GM08714 (cell line): Measurements from ENCODE around the gene TCF20.

Source experiments
- H3K4me3 ChIP-seq: fragments of 200-500 bp; sonication (Bioruptor generic); 2 replicates; pipeline ENCODE4 v1.5.1; 2014; ENCODE audit warnings: mild to moderate bottlenecking, low read length, inconsistent platforms
- ZNF274 ChIP-seq: IDR thresholded peaks from 2 replicates; pipeline ENCODE4 v1.6.1; 2012; ENCODE audit warnings: mild to moderate bottlenecking, low read depth, low read length

Gene TCF20

DNA sequence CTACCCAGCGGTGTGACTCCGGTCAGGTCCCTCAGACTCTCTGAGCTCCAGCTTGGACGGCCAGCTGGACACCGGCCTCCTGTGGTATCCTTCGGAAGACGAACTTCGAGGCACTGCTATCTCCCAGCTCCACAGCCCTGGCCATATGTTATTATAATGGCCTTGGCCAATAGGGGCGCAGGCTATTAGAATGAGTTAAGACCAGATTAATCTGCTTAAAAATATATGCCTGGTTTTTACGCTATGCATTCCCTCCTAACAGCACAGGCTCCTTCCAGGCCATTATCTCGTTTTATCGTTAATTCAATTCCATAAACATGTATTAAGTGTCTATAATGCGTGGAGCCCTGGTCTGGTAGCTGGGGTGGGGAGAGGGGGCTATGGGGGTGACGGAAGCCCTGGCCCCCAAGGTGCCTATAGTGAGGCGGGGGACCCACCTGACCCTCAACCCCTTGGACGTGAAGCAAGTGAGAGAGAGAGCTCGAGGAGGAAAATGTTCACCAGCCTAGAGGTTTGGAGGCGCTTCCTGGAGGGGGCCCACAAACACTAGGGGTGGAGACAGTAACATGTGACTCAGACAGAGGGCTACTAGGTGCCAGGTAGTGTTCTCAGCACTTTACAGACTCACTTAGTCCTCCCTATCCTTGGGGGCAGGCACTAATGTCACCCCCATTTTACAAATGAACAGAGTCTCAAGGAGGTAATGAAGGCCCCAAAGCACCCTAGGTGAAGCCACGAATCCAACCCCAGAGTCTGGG is 37.5 kb upstream of the TCF20 start:
- TF ChIP-seq ZNF274, result no peak
- no peak overlapping the region for H3K4me3 ChIP-seq

DNA sequence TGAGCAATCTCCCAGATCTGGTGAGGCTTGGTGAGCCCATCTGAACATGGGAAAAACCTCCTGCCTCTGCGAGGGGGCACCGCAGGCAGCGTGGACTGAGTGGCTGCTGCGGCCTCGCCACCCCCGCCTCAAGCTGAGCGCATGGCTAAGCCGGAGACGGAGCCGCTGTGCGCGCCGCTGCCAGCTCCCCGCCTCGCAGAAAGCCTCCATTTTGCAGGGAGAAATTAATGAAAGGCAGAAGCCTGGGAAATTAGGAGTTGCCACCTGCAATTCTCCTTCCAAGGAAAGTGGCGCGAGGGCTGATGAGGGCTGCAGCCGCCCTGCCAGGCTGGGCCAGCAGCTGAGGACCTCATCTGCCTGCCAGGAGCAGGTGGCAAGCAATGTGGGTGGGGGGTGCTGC is 35.6 kb upstream of the TCF20 start:
- H3K4me3 ChIP-seq, result no peak overlapping the region
- no peak for TF ChIP-seq ZNF274

DNA sequence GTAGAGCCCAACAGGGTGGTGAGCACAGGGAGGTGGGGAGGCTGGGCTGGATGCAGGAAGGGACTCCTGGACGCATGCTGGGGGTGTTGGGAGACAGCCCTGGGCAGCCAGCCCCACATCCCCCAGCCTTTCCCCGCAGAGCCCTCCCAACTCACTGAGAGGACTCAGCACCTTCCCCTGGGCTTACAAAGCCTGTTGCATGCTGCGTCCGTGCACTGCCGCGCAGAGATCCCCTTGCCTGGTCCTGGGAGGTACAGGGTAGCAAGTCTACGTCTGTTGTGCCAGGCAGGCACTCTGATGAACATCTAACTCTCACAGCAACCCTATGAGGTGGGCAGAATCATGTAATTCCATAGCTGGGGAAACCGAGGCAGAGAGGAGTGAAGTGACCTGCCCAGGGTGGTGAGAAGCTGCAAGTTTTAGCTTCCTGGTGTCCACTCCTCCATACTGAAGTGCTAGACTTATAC is 33.9 kb upstream of the TCF20 start:
- no peak overlapping the region for H3K4me3 ChIP-seq
- no peak for TF ChIP-seq ZNF274

DNA sequence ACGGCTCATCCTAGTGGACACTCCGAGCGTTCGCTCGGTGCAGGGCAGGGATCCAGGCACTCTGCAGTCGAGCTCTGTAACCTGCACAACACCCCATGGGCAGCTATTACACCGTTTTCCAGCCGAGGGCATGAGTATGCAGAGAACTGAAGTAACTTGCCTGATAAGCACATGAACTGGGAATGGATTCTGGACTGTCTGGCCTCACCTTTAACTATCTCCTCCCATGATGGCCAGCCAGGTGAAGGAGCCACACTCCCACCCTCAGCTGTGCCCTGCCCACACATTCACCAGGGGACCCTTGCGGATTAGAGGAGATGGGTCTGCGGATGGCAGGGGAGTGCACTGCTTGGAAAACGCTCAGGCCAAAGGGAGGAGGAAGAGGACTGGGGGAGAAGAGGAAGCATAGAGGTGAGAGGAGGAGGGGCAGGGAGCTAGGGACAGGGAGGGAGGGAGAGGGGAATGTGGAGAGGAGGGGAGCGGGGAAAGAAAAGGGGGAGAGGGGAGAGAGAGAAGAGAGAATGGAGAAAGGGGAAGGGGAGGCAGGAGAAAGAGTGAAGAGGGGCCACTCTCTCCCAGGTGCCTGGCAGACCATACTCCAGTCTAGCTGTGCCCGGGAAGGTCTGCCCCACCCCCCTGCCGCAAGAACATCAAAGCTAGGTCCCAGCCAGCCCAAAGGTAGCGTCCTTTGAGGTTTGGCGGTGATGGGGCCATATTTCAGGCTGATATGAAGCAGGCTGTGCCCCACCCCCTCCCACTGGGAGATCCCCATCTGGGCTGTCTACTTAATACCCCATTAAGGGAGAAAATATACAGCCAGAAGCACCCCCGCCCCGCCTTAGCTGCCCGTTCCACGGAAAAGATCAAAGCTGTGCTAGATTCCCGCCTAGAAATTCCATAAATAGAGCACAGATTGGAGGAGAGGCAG is 33.2 kb upstream of the TCF20 start:
- no peak for TF ChIP-seq ZNF274
- no peak overlapping the region for H3K4me3 ChIP-seq

DNA sequence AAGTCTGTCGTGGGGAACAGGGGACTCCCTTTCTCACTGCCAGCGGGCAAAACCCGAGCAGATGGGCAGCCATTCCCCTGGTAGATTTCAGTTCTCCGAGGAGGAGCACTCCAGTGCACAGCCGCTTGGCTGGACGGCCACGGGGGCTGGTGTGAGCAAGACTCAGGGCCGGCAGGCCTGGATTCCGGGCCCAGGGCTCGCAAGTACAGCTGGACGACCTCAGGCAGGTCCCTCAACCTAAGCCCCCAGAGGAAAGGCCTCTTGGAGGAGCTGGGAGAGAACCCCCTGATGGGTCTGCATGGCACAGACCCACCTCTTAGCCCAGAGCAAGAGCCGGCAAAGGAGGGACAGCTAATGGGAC is 31.3 kb upstream of the TCF20 start:
- H3K4me3 ChIP-seq, result no peak overlapping the region
- TF ChIP-seq ZNF274, result no peak

DNA sequence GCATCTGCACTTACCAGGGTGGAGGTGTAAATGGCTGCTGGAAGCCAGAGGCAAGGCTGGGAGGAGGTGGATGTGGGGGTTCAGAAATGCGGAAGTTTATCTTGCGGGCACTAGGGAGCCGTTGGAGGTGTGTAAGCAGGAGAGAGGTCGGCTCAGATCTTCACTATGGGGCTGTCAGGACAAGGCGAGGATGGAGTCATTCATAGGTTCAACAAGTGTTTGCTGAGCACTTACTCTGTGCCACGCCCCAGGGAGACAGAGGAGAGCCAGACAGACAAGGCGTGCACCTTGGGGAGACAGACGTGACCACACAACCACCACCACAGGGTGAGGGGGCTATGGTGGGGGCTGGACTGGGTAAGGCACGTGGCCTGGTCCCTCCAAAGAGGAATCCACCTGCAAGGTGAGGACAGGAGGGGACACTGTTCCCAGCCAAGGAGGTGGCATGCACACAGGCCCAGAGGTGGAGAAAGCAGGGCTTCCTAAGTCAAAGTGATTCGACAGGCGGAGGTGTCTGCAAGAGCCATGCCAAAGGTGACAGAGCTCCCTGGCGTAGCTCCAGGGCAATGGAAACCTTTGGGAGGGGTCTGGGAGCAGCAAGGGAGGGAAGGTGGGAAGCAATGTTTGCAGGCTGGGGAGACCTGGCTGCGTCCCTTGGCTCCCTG is 30.8 kb upstream of the TCF20 start:
- TF ChIP-seq ZNF274, result no peak
- no peak overlapping the region for H3K4me3 ChIP-seq

DNA sequence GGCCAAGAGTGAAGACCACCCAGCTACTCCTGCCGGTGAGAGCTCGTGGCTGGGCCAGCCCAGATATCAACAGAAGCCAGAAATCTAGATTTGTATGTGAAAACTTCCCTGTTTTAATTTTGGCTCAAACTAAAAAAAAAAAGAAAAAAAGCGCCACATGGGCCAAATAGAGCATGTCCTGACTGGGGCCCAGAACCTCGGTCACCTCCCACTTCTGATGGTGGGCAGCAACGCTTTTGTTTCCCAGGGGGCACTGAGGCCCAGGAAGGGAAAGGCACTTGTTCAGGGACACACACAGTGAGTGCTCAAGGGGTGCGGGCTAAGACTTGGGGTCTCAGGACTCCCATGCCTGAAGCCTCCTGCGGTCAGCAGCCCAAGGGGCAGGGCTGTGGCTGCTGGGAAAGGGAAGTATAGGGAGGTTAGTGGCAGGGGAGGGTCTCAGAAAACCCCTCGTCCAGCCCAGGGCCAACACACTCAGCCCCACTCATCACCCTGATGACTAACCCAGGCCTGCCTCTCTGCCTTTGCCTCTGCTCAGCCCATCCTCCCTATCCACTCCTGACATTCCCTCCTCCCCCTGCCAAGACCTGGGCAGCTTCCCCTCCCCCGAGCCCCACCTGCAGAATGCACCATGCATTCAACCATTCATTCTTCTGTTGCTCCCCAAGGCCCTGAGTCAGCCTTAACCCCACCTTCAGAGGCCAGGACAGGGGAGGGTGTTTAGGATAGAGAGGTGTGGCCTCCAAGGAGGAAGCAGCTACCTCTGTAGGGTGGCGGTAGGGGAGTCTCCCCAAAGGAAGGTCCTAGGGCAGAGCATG is 30.0 kb upstream of the TCF20 start:
- TF ChIP-seq ZNF274, result no peak

DNA sequence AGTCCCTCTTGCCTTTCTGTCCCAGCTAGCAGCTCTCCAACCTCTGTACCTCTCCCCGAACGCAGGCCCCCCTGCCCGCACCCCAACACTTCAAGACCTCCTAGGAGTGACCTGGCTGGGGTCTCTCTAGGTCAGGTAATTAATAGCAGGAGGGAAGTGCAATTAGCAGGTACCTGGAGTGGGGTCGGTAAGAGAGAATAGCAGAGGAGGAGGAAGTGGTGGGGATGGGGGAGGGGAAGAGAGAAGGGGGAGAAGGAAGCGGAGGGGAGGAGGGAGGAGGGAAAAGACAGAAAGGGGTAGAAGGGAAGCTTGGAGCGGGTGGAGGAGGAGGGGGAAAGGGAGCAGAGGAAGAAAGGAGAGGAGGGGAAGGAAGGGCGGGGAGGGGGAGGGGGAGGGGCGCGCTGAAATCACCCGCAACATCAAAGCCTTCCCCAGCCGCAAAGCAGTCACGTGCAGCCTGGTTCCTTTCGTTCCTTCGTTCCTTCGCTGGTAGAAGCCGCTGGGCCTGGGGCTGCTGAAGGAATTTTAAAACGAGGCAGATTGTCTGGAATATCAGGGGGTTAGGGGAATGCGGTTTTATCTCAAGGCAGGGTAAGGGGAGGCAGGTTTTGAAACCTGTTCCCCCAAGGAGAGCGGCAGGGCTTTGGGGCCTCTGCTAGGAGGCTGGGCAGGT is 29.3 kb upstream of the TCF20 start:
- no peak for TF ChIP-seq ZNF274
- peak overlapping the region; percentile 21; the same call in 1 of the 2 replicates for H3K4me3 ChIP-seq

More for the DNA sequence above, 30.0 kb upstream of the TCF20 start:
- peak overlapping the region; percentile 21; the same call in 1 of the 2 replicates for H3K4me3 ChIP-seq

DNA sequence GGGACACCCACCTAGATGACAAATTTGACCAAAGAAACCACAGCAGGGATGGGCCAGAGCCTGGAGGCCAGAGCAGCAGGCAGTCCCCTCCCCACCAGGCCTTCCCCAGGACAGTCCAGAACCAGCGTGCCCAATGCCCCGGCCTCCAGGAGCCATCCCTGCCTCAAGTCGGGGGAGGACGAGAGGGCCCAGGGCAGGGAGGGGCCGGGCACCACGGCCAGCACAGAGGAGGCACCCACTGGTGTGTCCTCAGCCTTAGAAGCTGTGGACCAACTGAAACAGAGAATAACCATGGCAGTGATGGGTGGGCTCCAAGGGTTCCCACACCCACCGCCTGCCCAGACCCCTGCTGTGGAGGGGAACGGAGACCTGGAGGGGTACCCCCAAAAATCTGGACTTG is 28.3 kb upstream of the TCF20 start:
- TF ChIP-seq ZNF274, result no peak
- H3K4me3 ChIP-seq, result no peak overlapping the region

DNA sequence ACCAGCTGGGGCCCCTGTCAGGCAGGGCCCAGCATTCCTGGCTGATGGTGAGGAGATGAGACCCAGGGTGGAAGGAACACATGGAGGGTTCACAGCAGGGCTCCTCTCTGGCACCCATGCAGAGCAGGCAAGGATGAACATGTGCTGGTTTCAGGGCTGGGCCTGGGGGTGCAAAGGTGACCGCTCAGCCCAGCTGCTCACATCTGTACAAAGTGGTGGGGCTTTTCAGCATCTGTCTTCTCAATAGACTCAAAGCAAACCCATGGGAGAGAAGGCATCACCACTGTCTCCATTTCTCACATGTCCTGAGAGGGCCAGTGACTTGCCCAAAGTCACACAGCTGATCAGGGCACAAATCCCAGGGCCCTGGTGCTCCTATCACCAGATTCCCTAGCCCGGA is 27.3 kb upstream of the TCF20 start:
- no peak for TF ChIP-seq ZNF274
- no peak overlapping the region for H3K4me3 ChIP-seq

DNA sequence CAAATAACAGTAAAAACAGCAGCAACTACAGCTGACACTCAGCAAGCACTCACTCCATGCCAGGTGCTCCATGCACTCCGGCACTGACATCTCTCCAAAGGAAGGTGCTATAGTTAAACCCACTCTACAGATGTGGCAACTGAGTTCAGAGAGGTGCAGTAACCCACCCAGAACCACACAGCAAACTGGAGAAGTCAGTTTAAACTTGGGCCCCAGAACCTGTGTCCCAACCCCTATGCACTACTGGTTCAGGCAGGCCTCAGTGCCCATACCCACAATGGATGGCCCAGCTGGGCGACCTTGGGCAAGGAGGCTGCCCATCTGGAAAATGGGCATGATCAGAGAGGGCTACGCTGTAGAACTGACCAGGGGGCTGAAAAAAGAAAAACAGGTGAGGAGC is 26.4 kb upstream of the TCF20 start:
- TF ChIP-seq ZNF274, result no peak
- no peak overlapping the region for H3K4me3 ChIP-seq

DNA sequence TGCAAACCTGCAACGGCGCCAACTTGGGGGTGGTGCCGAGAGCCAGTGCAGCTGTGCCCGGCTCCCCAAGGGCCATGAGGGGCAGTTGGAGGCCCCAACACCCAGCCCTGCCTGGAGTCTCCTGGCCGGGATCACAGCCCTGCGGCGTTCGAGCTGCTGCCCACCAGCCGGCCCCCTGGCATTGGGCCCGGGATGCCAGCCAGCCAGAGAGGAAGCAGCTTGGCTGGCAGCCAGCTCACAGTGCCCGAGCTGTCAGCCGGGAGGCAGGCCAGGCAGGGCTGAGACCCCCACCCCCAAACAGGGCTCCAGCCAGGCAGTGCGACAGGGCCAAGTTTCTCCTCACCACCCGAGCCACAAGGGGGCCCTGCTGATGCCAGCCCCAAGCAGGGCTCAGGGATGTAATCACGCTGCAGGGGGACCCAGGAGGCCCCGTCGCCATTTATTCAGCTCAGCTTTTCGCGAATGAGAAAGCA is 26.0 kb upstream of the TCF20 start:
- TF ChIP-seq ZNF274, result no peak
- no peak overlapping the region for H3K4me3 ChIP-seq

DNA sequence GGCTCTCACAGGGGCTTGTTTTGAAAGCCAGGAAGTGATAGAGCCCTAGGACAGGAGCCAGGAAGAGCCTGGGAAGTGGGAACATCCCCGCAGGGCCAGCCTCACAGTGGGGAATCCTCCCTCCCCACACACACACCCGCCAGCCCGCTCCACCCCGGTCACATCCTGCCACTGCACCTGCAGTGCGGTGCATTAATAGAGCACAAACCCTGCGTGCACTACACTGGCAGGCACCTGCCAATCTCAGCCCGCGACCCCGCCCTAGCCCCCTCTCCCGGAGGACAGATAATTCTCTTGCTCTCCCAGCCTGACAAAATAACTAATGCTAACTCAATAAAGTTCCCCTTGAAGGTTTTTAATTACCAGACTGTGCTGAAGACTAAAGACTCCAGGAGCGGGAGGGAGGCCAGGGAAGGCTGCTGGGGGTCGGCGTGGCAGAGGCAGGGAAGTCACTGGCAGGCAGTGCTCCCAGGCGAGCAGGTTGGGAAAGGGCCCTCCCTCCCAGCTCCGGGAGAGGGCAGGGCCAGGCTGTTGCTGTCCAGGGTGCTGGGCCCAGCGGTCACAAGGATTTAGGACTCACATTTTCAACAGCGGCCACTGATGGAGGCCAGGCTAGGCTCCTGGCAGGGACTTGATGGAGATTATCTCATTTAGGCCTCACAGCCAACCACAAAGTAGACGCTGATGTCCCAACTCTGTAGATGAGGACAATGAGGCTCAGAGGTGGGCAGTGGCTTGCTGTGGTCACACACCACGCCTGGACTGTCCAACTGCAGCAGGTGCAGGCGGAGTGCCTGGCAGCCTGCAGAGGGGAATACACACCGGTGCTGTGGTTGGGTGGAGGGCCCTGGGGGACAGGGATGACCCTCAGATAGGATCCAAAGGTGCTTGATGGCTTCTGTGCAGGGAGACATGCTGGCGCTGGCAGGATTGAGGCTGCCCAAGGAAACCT is 23.9 kb upstream of the TCF20 start:
- no peak overlapping the region for H3K4me3 ChIP-seq
- no peak for TF ChIP-seq ZNF274
